IPS-15b (cell line): Measurements from ENCODE around the gene UBE2E2.

Experiments used
- H3K27me3 ChIP-seq: one replicate; pipeline ENCODE4 v1.6.1; 2013; ENCODE audit warnings: low read length; ENCODE audit not compliant: control insufficient read depth, insufficient read depth
- H3K36me3 ChIP-seq: one replicate; pipeline ENCODE4 v1.6.1; 2013; ENCODE audit warnings: low read length; ENCODE audit not compliant: control insufficient read depth, insufficient read depth
- H3K4me1 ChIP-seq: one replicate; pipeline ENCODE4 v1.6.1; 2013; ENCODE audit warnings: mild to moderate bottlenecking, low read length; ENCODE audit not compliant: control insufficient read depth, insufficient read depth
- H3K4me3 ChIP-seq: one replicate; pipeline ENCODE4 v1.5.1; 2013; ENCODE audit warnings: low read depth, low read length
- H3K9ac ChIP-seq: one replicate; pipeline ENCODE4 v1.6.1; 2013; ENCODE audit warnings: low read depth, mild to moderate bottlenecking, low read length
- H3K9me3 ChIP-seq: one replicate; pipeline ENCODE4 v1.6.1; 2013; ENCODE audit warnings: mild to moderate bottlenecking, low read length; ENCODE audit not compliant: control insufficient read depth, insufficient read depth

The UBE2E2 gene

DNA sequence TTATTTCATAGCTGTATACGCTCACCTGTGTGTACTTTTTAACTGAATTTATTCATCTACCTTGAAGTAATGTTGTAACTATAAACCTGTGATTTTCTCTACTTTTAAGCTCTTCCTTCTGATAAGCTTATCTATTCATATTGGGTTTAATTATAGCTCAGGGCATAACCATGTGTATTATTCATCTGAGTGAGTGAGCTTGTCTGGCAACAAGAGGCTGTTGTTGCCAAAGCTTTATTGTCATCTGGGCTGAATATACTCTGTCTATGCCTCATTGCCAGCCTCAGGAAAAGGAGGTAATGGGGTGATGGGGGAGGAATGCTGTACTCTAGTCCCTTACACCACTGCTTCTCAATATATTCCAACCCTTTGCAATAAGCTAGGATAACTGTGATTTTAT, 292.4 kb downstream of the UBE2E2 start:
- H3K9me3 ChIP-seq, result no peaks in the 10 kb centered on the region
- no peaks in the 10 kb centered on the region for H3K36me3 ChIP-seq
- H3K4me3 ChIP-seq, result no peak overlapping the region
- H3K4me1 ChIP-seq, result no peaks in the 10 kb centered on the region
- no peak overlapping the region for H3K9ac ChIP-seq
- no peaks in the 10 kb centered on the region for H3K27me3 ChIP-seq

DNA sequence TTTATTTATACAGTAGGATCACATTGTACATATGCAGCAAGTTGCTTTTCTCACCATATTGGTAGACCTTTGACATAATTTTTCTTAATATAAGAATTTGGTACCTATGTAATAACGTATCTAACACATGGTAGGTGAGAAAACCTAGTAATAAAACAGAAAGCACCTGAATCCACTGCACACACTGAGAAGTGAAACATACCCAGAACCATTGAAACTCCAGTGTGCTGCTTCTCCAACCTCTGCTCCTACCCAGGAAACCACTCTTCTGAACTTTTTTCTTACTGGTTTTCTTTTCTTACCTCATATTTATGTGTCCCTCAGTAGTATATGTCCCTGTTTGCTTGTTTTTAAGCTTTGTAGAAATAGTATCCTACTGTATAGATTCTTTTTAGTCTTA, 293.0 kb downstream of the UBE2E2 start:
- no peaks in the 10 kb centered on the region for H3K27me3 ChIP-seq
- no peaks in the 10 kb centered on the region for H3K9me3 ChIP-seq
- H3K4me3 ChIP-seq, result no peak overlapping the region
- H3K4me1 ChIP-seq, result no peaks in the 10 kb centered on the region
- H3K36me3 ChIP-seq, result no peaks in the 10 kb centered on the region
- H3K9ac ChIP-seq, result no peak overlapping the region

DNA sequence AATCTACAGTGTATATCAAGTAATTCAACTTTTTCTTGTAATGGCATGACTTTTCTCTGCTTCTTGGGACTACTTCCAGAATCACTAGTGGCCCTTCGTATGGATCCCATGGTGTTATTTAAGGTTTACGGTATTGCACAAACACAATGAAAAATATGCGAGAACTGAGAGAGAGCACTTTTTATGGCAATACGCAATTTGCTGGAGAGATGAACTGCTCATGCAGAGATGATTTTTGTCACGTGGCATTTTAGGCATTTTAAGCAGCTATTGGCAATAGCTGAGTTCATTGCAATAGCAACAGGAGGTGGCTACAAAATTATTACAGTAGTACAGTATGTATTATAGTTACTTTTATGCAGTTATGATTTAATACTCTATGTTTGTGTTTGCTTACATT, 294.0 kb downstream of the UBE2E2 start:
- Histone ChIP-seq H3K4me1 (no peaks in the 10 kb centered on the region), H3K4me3 (no peak overlapping the region), H3K27me3 (no peaks in the 10 kb centered on the region), H3K36me3 (no peaks in the 10 kb centered on the region), H3K9me3 (no peaks in the 10 kb centered on the region), H3K9ac (no peak overlapping the region)

DNA sequence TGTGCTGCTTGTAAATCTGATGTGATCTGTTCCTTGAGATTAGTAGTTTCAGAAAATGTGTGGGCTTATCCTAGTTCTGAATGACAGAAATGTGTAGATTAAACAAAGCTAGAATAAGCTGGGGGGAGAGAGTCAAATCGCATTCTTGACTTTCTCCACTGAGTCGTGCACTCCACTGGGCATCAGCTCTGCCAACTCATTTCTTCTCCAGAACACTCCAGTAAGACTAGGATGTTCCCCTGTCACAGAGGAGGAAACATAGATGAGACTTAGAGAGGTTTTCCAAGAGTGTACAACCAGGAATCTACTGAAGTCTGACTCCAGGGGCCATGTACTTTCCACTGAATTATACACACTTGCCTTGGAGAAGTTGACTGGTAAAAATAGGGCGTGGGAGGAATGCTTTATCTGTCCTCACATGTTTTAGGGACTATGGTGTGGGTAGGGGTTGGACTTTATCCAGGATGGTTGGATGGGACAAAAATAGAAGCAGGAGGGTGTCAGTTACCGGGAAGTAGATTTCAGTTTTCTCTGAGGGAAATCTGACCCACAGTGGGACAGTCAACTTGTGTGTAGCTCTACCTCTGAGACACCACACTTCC, 298.2 kb downstream of the UBE2E2 start:
- Histone ChIP-seq H3K4me3 (no peak overlapping the region), H3K36me3 (no peaks in the 10 kb centered on the region), H3K27me3 (no peaks in the 10 kb centered on the region), H3K9ac (no peak overlapping the region), H3K4me1 (no peaks in the 10 kb centered on the region), H3K9me3 (no peaks in the 10 kb centered on the region)

DNA sequence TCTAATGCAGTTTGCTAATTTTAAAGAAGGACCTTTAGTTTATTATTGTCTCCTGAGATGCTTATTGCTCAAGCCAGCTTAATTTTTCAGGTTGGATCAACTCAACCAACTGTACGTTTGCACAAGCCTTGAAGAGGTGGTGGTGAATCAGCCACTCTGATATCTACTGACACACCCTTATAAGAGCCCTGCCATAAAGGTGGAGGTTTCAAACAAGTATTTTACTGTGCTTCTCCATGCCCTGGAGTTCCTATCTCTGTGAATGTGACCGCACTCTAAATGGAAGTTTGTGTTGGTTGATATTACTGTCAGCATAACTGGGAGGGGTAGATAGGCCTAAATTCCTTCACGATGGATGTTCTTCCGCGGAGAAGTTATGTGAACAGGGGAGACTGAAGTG, 305.3 kb downstream of the UBE2E2 start:
- H3K36me3 ChIP-seq, result no peaks in the 10 kb centered on the region
- no peak overlapping the region for H3K4me3 ChIP-seq
- no peaks in the 10 kb centered on the region for H3K27me3 ChIP-seq
- no peaks in the 10 kb centered on the region for H3K9me3 ChIP-seq
- no peaks in the 10 kb centered on the region for H3K4me1 ChIP-seq
- no peak overlapping the region for H3K9ac ChIP-seq

DNA sequence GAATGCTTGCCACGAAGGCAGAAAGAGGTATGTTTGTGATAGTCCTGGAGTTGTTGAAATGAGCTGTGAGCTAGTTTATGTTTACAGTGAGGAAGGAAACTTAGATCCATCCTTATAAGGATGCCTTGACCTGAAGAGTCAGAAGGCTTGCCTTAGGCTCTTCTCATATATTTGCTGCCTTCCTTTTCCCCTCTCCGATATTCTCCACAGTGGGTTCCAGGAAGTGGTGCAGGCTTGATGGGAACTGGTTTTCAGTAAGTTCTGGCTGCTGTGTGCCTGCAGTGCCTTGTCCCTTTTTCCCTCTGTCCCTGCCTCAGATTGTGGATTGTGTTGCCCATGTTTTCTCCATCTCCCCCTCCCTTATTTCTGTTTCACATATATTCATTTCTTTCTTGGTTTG, 315.3 kb downstream of the UBE2E2 start:
- H3K36me3 ChIP-seq, result no peaks in the 10 kb centered on the region
- H3K9ac ChIP-seq, result no peak overlapping the region
- peaks cover 16% of the 10 kb centered on the region for H3K4me1 ChIP-seq
- H3K27me3 ChIP-seq, result no peaks in the 10 kb centered on the region
- H3K9me3 ChIP-seq, result no peaks in the 10 kb centered on the region
- H3K4me3 ChIP-seq, result no peak overlapping the region

DNA sequence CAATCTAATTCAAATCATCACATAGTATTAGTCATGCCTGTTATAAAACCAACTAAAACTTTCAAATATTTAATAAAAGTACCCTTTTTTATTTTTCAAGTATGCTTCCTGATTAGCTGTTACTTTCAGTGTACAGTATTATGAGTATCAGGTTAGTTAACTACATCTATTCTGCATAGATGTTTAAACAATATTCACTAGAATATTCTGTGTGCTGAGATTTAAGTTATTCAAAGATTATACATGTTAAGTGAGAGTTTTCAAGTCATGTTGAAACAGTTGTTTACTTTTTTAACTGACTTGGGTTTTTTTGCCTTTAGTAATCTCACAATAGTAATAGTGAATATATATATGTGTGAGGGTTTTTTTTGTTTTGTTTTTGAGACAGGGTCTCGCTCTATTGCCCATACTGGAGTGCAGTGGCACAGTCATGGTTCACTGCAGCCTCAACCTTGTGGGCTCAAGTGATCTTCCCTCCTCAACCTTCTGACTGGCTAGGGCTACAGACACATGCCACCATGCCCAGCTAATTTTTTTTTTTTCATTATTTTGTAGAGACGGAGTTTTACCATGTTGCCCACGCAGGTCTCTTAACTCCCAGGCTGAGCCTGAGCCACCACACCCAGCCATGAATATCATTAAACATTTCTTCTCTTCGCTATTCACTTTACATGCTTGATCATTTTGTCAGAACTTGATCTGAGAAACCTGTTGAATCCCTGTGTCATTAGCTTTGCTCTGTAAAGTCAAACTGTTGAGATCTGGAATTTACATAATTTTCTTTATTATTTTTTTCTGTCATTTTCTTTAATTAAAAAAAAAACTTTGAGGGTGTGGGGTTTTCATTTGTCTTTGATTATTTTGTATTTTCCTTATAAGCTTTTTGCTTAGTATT, 316.4 kb downstream of the UBE2E2 start:
- Histone ChIP-seq H3K36me3 (no peaks in the 10 kb centered on the region), H3K4me3 (no peak overlapping the region)

DNA sequence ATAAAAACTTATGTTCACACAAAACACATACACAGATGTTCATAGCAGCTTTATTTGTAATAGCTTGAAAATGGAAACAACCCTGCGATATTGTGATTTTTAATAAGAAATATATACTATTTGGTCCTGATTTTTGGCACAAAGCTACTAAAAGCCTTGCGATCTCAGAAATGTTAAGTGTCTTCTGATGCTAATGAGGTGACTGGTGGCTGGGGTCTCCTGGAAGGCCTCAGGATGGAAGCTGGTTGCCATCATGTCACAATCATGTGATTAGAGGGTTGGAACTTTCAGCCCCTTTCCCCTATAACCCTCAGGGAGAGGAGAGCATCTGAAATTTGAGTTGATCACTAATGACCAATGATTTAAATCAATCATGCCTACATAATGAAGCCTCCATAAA, 324.2 kb downstream of the UBE2E2 start:
- Histone ChIP-seq H3K36me3 (no peaks in the 10 kb centered on the region), H3K4me1 (no peaks in the 10 kb centered on the region), H3K9ac (no peak overlapping the region)

More for the DNA sequence above, 316.4 kb downstream of the UBE2E2 start:
- Histone ChIP-seq H3K9me3 (no peaks in the 10 kb centered on the region), H3K9ac (no peak overlapping the region), H3K4me1 (peaks cover 16% of the 10 kb centered on the region), H3K27me3 (no peaks in the 10 kb centered on the region)

DNA sequence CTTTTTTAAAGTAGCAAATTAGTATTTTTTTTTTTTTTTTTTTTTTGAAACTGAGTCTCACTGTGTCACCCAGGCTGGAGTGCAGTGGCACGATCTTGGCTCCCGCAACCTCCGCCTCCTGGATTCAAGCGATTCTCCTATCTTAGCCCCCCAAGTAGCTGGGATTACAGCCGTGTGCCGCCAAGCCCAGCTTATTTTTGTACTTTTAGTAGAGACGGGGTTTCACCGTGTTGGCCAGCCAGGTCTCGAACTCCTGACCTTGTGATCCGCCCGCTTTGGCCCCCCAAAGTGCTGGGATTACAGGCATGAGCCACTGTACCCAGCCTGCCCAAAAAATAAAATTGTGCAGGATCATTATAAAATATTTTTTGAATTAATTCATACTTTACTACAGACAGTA, 330.5 kb downstream of the UBE2E2 start:
- H3K4me3 ChIP-seq, result no peak overlapping the region
- no peaks in the 10 kb centered on the region for H3K36me3 ChIP-seq
- H3K4me1 ChIP-seq, result peaks cover 7% of the 10 kb centered on the region
- no peak overlapping the region for H3K9ac ChIP-seq
- no peaks in the 10 kb centered on the region for H3K9me3 ChIP-seq
- H3K27me3 ChIP-seq, result no peaks in the 10 kb centered on the region

More for the DNA sequence above, 324.2 kb downstream of the UBE2E2 start:
- H3K9me3 ChIP-seq, result no peaks in the 10 kb centered on the region
- H3K27me3 ChIP-seq, result no peaks in the 10 kb centered on the region
- no peak overlapping the region for H3K4me3 ChIP-seq

DNA sequence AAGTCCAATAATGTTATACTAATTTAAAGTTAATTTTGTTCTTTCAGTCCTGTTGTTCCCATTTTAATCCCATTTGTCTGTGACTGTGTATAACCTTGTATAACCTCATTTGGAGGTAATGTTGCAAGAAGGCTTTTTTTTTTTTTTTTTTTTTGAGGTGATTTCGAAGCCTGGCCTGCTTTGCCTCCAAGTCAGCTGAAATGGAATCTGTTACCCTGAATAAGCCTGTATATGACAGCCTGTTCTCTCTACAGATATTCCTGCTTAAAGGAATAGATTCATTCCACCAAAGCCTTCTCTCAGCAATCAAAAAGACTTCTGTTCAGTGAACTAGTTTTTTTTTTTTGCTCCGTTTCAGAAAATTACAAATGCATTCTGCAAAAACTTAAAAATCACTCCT, 330.9 kb downstream of the UBE2E2 start:
- Histone ChIP-seq H3K27me3 (no peaks in the 10 kb centered on the region), H3K9me3 (no peaks in the 10 kb centered on the region), H3K36me3 (no peaks in the 10 kb centered on the region), H3K4me1 (peaks cover 7% of the 10 kb centered on the region), H3K9ac (no peak overlapping the region), H3K4me3 (no peak overlapping the region)

DNA sequence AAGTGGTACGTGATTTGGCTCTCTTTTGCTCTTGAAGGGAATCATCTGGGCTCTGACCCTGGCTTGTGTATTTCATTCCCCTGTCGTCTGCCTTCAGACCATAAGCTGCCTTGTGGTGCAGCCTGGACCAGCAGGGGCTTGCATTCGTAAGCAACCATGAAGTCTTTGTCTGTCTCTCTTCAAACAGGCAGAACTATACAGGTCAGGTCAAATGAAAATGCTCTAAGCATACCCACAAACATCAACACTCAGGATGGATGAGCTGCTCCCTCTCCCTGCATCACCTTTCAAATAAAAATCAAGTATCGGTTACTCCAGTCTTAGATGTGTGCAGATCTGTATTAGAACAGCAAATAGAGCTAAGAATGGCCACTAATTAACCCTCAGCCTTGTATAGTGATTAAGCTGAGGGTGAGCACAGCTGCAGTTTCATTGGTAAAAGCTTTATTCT, 334.0 kb downstream of the UBE2E2 start:
- Histone ChIP-seq H3K9me3 (no peaks in the 10 kb centered on the region), H3K27me3 (no peaks in the 10 kb centered on the region), H3K36me3 (no peaks in the 10 kb centered on the region), H3K9ac (no peak overlapping the region), H3K4me3 (no peak overlapping the region), H3K4me1 (peaks cover 7% of the 10 kb centered on the region)

DNA sequence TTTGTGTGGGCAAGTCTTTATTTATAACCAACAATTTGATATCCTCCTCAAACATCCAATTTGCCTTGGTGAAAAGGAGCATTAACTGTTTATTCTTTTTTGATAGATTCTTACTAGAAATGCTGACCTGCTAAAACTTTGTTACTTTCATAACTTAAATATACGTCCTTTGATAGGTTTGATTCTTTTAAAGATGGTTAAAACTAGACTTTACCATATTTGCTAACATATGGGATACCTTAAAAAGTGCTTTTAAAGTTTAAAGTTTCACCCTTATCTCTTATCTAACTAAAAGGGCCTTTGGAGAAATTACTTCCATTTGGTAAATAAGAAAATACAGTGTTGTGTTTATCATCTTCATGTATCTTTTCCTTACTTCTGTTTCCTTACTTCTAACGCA, 336.1 kb downstream of the UBE2E2 start:
- Histone ChIP-seq H3K9me3 (no peaks in the 10 kb centered on the region), H3K36me3 (no peaks in the 10 kb centered on the region), H3K4me1 (peaks cover 15% of the 10 kb centered on the region), H3K4me3 (no peak overlapping the region), H3K9ac (no peak overlapping the region), H3K27me3 (no peaks in the 10 kb centered on the region)
